D721Med (cell line): ENCODE results near the gene CCDC141.

ENCODE experiments used
- DNase-seq: peaks from one replicate; pipeline ENCODE4 v3.0.0; 2011; ENCODE audit warnings: low spot score; ENCODE audit not compliant: insufficient read length
- FAIRE-seq: peaks from 2 replicates; lab custom pipeline; 2011; peaks lifted over from hg19 to GRCh38; lab: Jason Lieb, UNC
- TF ChIP-seq, protein P1 (sequence below): IDR thresholded peaks from 2 replicates; pipeline ENCODE4 v1.5.1; 2012; ENCODE audit warnings: mild to moderate bottlenecking, control low read depth; ENCODE audit not compliant: insufficient read depth; ENCODE audit errors: missing control alignments

Gene CCDC141

DNA sequence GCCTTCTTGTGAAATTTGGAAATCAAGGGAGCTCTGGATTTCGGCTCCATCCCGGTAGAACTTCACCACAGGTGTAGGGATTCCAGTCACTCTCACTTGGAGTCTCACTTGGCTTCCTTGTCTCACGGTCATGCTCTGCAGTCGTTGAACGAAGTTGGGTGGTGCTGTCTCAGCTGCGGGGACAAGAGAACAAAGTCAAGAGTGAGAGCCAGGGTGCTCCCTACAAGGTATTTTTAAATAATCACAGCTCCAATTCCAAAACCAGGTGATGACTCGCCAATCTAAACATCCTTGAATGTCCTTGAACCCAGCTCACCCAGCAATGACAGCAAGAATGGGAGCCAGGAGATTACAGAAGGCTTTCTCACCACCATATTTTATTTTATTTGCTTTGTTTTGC lies 249.4 kb downstream of the CCDC141 start:
- DNase-seq (no peak), FAIRE-seq (no peak)

DNA sequence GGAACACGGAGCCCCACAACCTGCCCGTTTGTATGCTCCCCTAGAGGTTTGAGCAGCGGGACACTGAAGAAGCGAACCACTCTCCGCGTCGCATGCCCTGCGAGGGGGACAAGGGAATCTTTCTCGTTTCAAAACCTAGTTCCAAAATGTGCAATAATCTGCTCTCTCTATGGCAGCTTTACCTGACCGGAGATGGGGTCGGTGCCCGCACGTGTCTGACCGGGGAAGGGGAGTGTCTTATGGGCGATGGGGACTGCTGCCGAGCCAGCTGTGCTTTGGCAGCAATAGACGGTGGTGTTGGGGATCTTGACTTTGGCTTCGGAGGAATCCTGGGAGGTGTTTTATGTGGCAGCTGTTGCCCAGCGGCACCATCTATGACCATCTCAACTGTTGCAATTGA lies 250.6 kb downstream of the CCDC141 start:
- no peak for DNase-seq
- TF ChIP-seq, protein P1, sequence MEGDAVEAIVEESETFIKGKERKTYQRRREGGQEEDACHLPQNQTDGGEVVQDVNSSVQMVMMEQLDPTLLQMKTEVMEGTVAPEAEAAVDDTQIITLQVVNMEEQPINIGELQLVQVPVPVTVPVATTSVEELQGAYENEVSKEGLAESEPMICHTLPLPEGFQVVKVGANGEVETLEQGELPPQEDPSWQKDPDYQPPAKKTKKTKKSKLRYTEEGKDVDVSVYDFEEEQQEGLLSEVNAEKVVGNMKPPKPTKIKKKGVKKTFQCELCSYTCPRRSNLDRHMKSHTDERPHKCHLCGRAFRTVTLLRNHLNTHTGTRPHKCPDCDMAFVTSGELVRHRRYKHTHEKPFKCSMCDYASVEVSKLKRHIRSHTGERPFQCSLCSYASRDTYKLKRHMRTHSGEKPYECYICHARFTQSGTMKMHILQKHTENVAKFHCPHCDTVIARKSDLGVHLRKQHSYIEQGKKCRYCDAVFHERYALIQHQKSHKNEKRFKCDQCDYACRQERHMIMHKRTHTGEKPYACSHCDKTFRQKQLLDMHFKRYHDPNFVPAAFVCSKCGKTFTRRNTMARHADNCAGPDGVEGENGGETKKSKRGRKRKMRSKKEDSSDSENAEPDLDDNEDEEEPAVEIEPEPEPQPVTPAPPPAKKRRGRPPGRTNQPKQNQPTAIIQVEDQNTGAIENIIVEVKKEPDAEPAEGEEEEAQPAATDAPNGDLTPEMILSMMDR, result no peak
- no peak for FAIRE-seq

More for the DNA sequence above, 249.4 kb downstream of the CCDC141 start:
- TF ChIP-seq, protein P1, result no peak

DNA sequence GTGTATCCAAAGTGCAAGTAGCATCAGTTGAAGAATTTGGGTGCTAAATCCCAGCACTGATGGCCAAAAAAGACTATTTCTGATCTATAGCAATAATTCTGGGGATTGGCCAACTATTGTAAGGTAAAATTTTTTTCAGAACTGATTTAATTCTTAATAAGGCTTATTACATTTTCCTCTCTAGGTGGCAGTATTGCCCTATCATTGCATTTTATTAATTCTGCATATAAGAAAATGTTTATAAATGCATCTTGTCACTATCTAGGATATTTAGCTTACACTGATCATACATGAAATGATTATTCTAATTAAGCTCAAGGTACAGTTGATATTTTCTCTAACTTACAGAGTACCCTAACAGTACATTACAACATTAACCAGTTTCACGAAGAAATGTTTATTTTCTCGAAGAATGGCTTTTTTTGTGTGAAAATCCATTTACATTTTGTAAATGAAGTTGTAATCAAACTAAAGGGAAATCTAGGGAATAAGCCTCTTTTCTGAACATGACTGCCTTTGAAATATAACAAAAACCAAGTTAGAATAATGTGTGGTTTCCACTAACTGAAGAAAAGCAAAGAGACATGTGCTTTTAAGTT lies 253.8 kb downstream of the CCDC141 start:
- no peak for DNase-seq
- peak; percentile 86 for FAIRE-seq
- TF ChIP-seq, protein P1, result peak; percentile 72

DNA sequence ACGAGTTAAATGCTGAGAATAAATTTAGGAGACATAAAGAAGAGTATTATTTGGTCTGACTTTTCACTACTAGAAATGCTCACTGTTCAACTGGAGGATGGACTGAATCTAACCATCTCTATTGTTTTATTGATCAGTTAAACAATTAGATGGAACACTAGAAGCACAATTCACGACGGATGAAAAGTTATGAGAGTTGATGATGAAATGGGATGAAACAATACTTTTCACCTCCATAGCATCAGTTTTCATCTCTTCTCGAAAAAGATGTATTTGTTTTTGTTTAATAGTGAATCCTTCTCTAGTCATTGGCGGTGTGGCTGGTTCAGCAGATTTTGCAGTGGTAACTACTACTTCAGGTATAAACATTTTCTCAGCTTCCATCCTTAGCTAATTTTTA lies 262.0 kb downstream of the CCDC141 start:
- FAIRE-seq, result peak; percentile 32
- no peak for DNase-seq
- TF ChIP-seq, protein P1, result no peak

DNA sequence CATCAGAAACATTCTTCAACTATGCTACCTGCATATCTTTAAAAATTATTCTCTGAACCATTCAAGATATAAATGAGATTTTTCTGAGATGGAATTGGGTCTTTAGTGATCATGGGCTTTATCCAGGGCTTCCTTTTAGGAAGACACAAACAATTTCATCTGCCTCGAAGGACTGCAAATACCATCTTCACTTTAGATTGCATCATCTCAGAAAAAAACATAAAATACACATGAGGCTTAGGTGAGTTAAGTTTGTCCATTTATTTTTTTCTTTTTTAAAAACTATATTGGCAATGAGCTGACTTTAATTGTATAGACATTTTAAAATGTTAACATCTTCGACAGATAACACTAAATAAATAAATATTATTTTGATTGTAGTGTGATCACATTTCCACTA lies 262.8 kb downstream of the CCDC141 start:
- TF ChIP-seq, protein P1, result no peak
- FAIRE-seq (no peak), DNase-seq (no peak)

DNA sequence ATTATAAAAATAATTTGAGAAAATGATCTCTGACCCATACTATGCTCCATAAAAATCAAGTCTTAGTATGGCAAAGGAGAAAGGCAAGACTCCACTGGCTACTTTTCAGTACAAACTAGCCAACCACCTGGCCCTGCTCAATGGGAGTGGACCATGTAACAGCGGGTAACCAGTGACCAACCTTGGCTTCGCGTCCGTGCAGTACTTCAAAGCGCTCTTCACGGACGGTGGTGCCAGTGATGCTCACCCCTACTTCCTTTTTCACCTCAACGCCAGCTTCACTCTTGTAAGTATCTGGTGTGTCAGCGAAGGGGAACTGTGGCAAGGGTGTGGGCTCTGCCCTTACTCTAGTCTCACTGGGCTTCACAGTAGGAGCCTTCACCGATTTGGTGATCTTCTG lies 266.0 kb downstream of the CCDC141 start:
- FAIRE-seq, result no peak
- TF ChIP-seq, protein P1, result no peak
- DNase-seq, result no peak

DNA sequence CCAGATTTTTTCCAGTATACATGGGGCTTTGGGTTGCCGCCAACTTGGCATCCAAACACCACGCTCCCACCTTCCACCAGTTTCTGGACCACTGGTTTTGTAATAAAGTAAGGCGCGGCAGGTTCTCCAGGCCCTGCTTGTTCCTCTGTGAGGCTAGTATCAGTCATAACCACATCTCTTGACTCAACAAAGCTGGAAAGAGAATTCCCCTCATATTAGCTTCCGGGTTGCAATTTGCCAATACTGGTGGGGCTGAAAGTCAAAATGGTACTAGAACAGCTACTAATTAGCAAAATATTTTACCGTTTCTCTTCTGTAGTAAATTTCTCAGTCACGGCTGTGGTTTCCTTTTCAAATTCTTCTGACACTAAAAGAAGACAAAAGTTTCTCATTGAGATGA lies 267.7 kb downstream of the CCDC141 start:
- TF ChIP-seq, protein P1, result no peak
- no peak for DNase-seq
- FAIRE-seq, result no peak
